Measurements from ENCODE around the gene SERPINB7. TPM values are rescaled to one million over a fixed set of nuclear protein-coding genes. Genes with fewer than 3 reads are reported as not detected.

The SERPINB7 gene
- total RNA-seq, 1 donor from 2014 or later = not detected

- Histone ChIP-seq H3K4me3 (no peak overlapping the region), H3K27ac (no peak overlapping the region), H3K36me3 (no peaks in the 10 kb centered on the region), H3K27me3 (no peaks in the 10 kb centered on the region), H3K4me1 (no peaks in the 10 kb centered on the region), H3K9me3 (no peaks in the 10 kb centered on the region)
- TF ChIP-seq CTCF (IDR thresholded peaks at IDR 0.05) = no peak
- intact Hi-C loops (cut with DNase I) = no loop called here
- DNase-seq (ENCODE audit: low spot score in 2 of 2) = no peak
Measured at GRCh38 chr18:63824220-63824525, 49.0 kb downstream of the SERPINB7 start.

- H3K4me1 ChIP-seq = no peaks in the 10 kb centered on the region
- no peak overlapping the region for H3K27ac ChIP-seq
- H3K9me3 ChIP-seq = no peaks in the 10 kb centered on the region
- H3K36me3 ChIP-seq = no peaks in the 10 kb centered on the region
- intact Hi-C loops (cut with DNase I) = no loop called here
- no peak overlapping the region for H3K4me3 ChIP-seq
- no peaks in the 10 kb centered on the region for H3K27me3 ChIP-seq
- DNase-seq (ENCODE audit: low spot score in 2 of 2) = no peak
- no peak for TF ChIP-seq CTCF (IDR thresholded peaks at IDR 0.05)
Measured at GRCh38 chr18:63828120-63828519, 52.9 kb downstream of the SERPINB7 start.

GRCh38 chr18:63828656-63829055, 53.4 kb downstream of the SERPINB7 start:
- intact Hi-C loops (cut with DNase I) = no loop called here
- TF ChIP-seq CTCF (IDR thresholded peaks at IDR 0.05) = no peak
- H3K9me3 ChIP-seq = no peaks in the 10 kb centered on the region

GRCh38 chr18:63829886-63830285, 54.7 kb downstream of the SERPINB7 start:
- no peak for TF ChIP-seq CTCF (IDR thresholded peaks at IDR 0.05)
- no peak overlapping the region for H3K27ac ChIP-seq
- intact Hi-C loops (cut with DNase I) = no loop called here

More at GRCh38 chr18:63828656-63829055, 53.4 kb downstream of the SERPINB7 start:
- Histone ChIP-seq H3K36me3 (no peaks in the 10 kb centered on the region), H3K27ac (no peak overlapping the region), H3K4me3 (no peak overlapping the region), H3K27me3 (no peaks in the 10 kb centered on the region), H3K4me1 (no peaks in the 10 kb centered on the region)
- no peak for DNase-seq (ENCODE audit: low spot score in 2 of 2)

GRCh38 chr18:63831080-63831788, 56.0 kb downstream of the SERPINB7 start:
- Histone ChIP-seq H3K27me3 (no peaks in the 10 kb centered on the region), H3K36me3 (no peaks in the 10 kb centered on the region), H3K9me3 (no peaks in the 10 kb centered on the region), H3K4me3 (no peak overlapping the region), H3K27ac (no peak overlapping the region), H3K4me1 (no peaks in the 10 kb centered on the region)
- intact Hi-C loops (cut with DNase I) = no loop called here
- no peak for DNase-seq (ENCODE audit: low spot score in 2 of 2)
- no peak for TF ChIP-seq CTCF (IDR thresholded peaks at IDR 0.05)

More at GRCh38 chr18:63829886-63830285, 54.7 kb downstream of the SERPINB7 start:
- H3K4me3 ChIP-seq = no peak overlapping the region
- no peaks in the 10 kb centered on the region for H3K27me3 ChIP-seq
- no peaks in the 10 kb centered on the region for H3K9me3 ChIP-seq
- DNase-seq (ENCODE audit: low spot score in 2 of 2) = no peak
- no peaks in the 10 kb centered on the region for H3K36me3 ChIP-seq
- no peaks in the 10 kb centered on the region for H3K4me1 ChIP-seq

GRCh38 chr18:63832470-63832869, 57.3 kb downstream of the SERPINB7 start:
- no peak overlapping the region for H3K4me3 ChIP-seq
- no peaks in the 10 kb centered on the region for H3K9me3 ChIP-seq
- no peak for TF ChIP-seq CTCF (IDR thresholded peaks at IDR 0.05)
- H3K4me1 ChIP-seq = no peaks in the 10 kb centered on the region
- H3K36me3 ChIP-seq = no peaks in the 10 kb centered on the region
- no peak for DNase-seq (ENCODE audit: low spot score in 2 of 2)
- H3K27me3 ChIP-seq = no peaks in the 10 kb centered on the region
- intact Hi-C loops (cut with DNase I) = no loop called here
- no peak overlapping the region for H3K27ac ChIP-seq

All from ascending aorta (tissue), 2 donors.